ENCODE results near the gene GRIK5.

DNA sequence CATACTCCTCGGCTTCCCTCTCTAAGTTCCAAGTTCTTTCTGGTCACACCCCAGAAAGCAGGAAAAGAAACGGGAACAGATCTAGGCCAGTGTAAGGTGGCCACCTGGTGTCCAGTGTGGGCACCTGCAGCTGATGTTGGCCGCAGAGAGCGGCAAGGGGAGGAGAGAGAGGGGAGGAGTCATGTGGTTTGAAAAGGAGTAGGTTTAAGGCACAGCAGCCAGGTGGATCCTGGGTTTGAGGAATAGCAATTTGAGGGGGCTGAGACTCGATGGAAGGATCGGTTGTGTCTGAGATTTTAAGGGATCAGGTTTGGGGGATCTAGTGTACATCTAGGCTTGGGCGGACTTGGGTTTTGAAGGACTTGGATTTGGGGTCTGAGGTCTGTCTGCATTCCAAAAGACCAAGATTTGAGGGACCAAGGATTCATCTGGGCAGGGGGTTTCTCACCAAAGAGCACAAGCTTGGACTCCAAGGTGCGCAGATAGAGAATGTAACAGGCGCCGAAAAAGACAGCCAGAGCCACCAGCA lies 112.1 kb downstream of the GRIK5 start:
- TF ChIP-seq ZNF274 (IDR thresholded peaks at IDR 0.05; ENCODE audit: low read depth, low read length) (no peak), SUZ12 (IDR thresholded peaks at IDR 0.05; ENCODE audit: extremely low read depth, insufficient read depth, insufficient read length) (no peak), YY1 (IDR thresholded peaks at IDR 0.05; ENCODE audit: insufficient read depth, insufficient read length) (no peak)

All from NT2/D1 (cell line).